Stimulated activated CD4-positive, alpha-beta T cell treated with anti-CD3 and anti-CD28 coated beads, Interleukin-12 subunit alpha, Interleukin-12 subunit beta, amount 100 ng/mL, for 24 hours (primary cell): ENCODE data around the gene SLC25A24.

Source experiments
- DNase-seq, 2 experiments: peaks; one replicate each; pipeline ENCODE4 v3.0.0-alpha.2; 2020; ENCODE audit warnings: low read depth in 2 of 2

The SLC25A24 gene

DNA sequence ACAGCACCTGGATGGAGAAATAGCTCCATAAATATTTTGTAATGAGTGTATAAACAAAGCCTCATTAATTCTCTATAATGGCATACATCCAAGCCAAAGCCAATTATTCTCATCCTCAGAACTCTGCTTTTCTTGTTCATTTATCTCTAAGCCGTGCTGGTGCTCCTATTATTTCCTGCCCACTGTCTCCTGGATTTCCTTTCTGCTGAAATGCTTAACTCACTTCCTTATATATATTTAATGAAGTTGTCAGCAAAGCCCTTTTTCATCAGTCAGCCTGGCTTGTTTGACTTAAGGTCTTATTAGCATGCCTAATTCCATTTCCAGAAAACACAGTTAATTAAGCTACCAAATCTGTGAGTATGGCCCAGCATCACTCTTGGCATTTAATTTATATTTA, 93.4 kb downstream of the SLC25A24 start:
- no peak for DNase-seq

DNA sequence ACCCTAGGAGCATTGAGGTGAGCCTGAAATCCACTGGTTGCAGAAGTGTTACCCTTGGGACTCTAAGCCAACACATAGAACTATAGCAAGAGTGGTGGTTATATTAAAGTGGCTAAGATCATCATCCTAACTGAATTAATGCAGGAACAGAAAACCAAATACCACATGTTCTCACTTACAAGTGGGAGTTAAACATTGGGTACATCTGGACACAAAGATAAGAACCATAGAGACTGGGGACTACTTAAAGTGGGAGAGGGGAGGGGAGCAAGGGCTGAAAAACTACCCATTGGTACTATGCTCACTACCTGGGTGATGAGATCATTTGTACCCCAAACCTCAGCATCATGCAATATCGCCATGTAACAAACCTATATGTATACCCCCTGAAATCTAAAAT, 100.0 kb downstream of the SLC25A24 start:
- DNase-seq = no peak

DNA sequence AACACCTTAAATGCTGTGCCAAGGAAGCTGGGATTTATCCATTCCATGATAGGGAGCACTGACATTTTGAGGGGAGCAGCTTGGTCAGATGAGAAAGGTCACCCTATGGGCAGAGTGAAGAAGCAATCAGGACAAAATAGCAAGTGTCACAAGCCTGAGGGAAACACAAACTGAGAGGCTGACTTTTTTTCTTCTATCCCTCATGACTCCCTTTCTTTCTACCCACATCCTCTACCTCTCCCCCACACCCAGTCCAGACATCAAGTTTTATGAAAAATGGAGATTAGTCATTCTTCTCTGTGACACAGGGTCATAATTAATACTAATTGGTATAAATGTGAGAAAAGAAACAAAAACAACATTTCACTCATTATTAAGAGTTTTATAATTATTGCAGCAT, 103.1 kb downstream of the SLC25A24 start:
- no peak for DNase-seq

DNA sequence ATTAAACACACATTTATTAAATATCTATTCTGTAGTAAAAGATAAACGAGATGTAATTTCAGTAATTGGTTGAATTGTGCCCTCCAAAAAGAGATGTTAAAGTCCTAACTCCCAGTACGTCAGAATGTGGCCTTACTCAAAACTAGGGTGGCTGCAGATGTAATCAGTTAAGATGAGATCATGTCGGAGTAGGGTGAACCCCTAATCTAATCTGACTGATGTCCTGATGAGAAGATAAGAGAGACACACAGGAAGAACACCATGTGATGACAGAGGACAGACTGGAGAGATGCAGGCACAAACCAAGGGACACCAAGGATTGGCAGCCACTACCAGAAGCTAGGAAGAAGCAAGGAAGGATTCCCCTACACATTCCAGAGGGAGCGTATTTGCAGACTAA, 104.1 kb downstream of the SLC25A24 start:
- no peak for DNase-seq

DNA sequence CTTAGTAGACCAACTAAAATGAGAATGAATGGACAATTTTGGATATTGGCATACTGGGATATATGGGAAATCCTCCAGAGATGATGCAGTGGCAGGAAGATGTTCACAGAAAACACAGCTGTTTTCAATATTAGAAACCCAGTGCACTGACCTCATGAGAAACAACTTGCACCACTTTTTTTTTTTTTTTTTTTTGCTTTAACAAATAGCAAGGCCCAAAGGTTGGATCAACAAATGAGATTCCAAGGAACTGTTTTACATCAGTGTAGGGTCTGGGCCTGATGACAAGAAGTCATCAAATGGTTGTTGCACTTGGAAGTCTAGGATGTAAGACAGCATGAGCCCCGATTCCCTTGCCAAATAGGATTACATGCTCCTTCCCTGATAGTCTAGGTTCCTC, 110.7 kb downstream of the SLC25A24 start:
- no peak for DNase-seq

DNA sequence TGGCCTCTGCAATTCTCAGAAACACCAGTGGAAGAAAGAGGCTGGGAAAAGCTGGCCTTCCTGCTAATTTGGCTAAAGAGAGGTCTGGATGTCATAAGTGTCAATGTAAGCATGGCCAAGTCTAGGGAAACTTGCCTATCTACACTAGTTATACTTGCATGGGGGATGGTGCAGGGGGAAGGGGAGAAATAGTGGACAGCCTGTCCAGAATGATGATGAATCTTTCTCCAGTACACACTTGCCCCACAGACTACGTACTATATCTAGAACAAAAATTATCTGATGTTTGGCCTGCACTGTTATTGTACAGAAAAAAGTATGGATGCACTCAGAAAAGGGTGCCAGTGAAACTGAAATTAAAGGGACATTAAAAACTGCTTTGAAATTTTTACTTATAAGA, 114.5 kb downstream of the SLC25A24 start:
- DNase-seq = no peak

DNA sequence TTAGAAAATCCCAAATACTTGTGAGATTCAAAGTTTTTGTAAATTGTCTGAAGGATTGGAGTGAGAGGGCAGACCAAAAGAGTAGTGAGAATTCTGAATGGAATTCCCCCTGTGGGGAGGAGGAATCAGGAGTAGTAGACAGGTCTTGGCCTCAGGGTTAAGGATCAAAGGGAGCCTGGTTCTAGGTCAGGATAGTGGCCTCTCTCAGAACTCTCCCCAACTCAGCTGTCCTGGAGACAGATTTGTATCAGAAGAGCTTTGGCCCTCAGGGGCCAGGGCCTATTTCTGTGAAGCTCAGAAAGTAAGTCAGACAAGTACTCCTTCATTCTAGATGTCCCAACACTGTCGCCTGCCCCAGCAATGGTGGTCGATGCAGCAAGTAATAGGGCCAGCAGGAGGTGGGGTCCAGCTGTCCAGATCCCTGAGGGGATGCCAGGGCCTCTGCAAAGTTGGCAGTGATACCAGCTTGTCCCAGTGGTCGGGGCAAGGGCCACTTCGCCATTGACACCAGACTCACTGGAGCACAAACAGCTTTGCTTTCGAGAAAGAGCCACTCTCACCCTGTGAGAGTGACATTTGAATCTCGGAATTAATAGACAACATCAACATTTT, 115.2 kb downstream of the SLC25A24 start:
- no peak for DNase-seq
